Measurements from ENCODE around the gene OR4N2. TPM values are rescaled to one million over a fixed set of nuclear protein-coding genes. Genes with fewer than 3 reads are reported as not detected.
"Not testable (repeated sequence)": the region's sequence is repeated elsewhere in the genome, so short reads cannot be mapped to it uniquely, and the experiment has no call there.

OR4N2 gene
- total RNA-seq, 1 experiment from 2014 or later = not detected

GRCh38 chr14:19775587-19775986 lies 28.0 kb upstream of the OR4N2 start (continued):
- no peak for TF ChIP-seq CTCF (IDR thresholded peaks at IDR 0.05 in 2 of 3, conservative IDR thresholded peaks at IDR 0.05 in 1 of 3; ENCODE audit: borderline replicate concordance in 1 of 3, insufficient read depth in 1 of 3, low read depth in 2 of 3, low read length in 2 of 3)
- TF ChIP-seq SIN3A (IDR thresholded peaks at IDR 0.05; ENCODE audit: low read depth) = no peak
- TF ChIP-seq CBX3 (IDR thresholded peaks at IDR 0.05; ENCODE audit: low read depth) = no peak
- no peak for TF ChIP-seq MAX (IDR thresholded peaks at IDR 0.05)

- H3K4me3 ChIP-seq (replicated peaks in 1 of 2; ENCODE audit: low read depth in 1 of 2, low read length in 2 of 2); H3K9ac ChIP-seq (ENCODE audit: low read length); DNase-seq (ENCODE audit: low read depth, low spot score); H3K27me3 ChIP-seq (ENCODE audit: insufficient read depth, low read length); H3K9me2 ChIP-seq (ENCODE audit: insufficient read depth); H2AFZ ChIP-seq (ENCODE audit: low read depth, low read length, poor library complexity, severe bottlenecking); H3K36me3 ChIP-seq (ENCODE audit: control insufficient read depth in 1 of 2, insufficient read depth in 2 of 2, low read length in 2 of 2); H3K4me1 ChIP-seq (ENCODE audit: control insufficient read depth in 1 of 2, insufficient read depth in 2 of 2, low read length in 2 of 2); BruUV-seq (replicated peaks); POLR2A ChIA-PET; ATAC-seq; intact Hi-C loops (cut with micrococcal nuclease); CTCF ChIA-PET; H3K27ac ChIP-seq (ENCODE audit: low read depth, low read length); H3K4me2 ChIP-seq (ENCODE audit: low read length); H4K20me1 ChIP-seq (ENCODE audit: insufficient read depth); H3K79me2 ChIP-seq (ENCODE audit: insufficient read depth, low read length); RAD21 ChIA-PET (ENCODE audit: low non-redundant PET in 1 of 2, low total read pairs in 2 of 2, uncharacterized antibody in 2 of 2, unreplicated experiment in 2 of 2): not testable (repeated sequence)
- peaks cover 14 to 30% of the 10 kb centered on the region in 2 experiments; a peak in 2 of 4 replicates for H3K9me3 ChIP-seq (ENCODE audit: control insufficient read depth in 1 of 2, insufficient read depth in 1 of 2, low read depth in 1 of 2, low read length in 2 of 2)
Measured at GRCh38 chr14:19785848-19786247, 17.7 kb upstream of the OR4N2 start.

- CTCF ChIA-PET; RAD21 ChIA-PET (ENCODE audit: low non-redundant PET in 1 of 2, low total read pairs in 2 of 2, uncharacterized antibody in 2 of 2, unreplicated experiment in 2 of 2); H3K4me3 ChIP-seq (replicated peaks in 1 of 2; ENCODE audit: low read depth in 1 of 2, low read length in 2 of 2); H3K27me3 ChIP-seq (ENCODE audit: insufficient read depth, low read length); H3K36me3 ChIP-seq (ENCODE audit: control insufficient read depth in 1 of 2, insufficient read depth in 2 of 2, low read length in 2 of 2); H2AFZ ChIP-seq (ENCODE audit: low read depth, low read length, poor library complexity, severe bottlenecking); intact Hi-C loops (cut with micrococcal nuclease); H3K27ac ChIP-seq (ENCODE audit: low read depth, low read length); H3K9ac ChIP-seq (ENCODE audit: low read length); H3K4me1 ChIP-seq (ENCODE audit: control insufficient read depth in 1 of 2, insufficient read depth in 2 of 2, low read length in 2 of 2); BruUV-seq (replicated peaks); H4K20me1 ChIP-seq (ENCODE audit: insufficient read depth); H3K79me2 ChIP-seq (ENCODE audit: insufficient read depth, low read length); POLR2A ChIA-PET; H3K4me2 ChIP-seq (ENCODE audit: low read length); DNase-seq (ENCODE audit: low read depth, low spot score); H3K9me2 ChIP-seq (ENCODE audit: insufficient read depth); ATAC-seq: not testable (repeated sequence)
- peaks cover 14 to 32% of the 10 kb centered on the region in 2 experiments; a peak in 2 of 4 replicates for H3K9me3 ChIP-seq (ENCODE audit: control insufficient read depth in 1 of 2, insufficient read depth in 1 of 2, low read depth in 1 of 2, low read length in 2 of 2)
Measured at GRCh38 chr14:19787318-19787717, 16.3 kb upstream of the OR4N2 start.

- H3K27me3 ChIP-seq (ENCODE audit: insufficient read depth, low read length); DNase-seq (ENCODE audit: low read depth, low spot score); H4K20me1 ChIP-seq (ENCODE audit: insufficient read depth); H3K79me2 ChIP-seq (ENCODE audit: insufficient read depth, low read length); H3K9ac ChIP-seq (ENCODE audit: low read length); intact Hi-C loops (cut with micrococcal nuclease); H2AFZ ChIP-seq (ENCODE audit: low read depth, low read length, poor library complexity, severe bottlenecking); BruUV-seq (replicated peaks); ATAC-seq; H3K36me3 ChIP-seq (ENCODE audit: control insufficient read depth in 1 of 2, insufficient read depth in 2 of 2, low read length in 2 of 2); H3K9me2 ChIP-seq (ENCODE audit: insufficient read depth); CTCF ChIA-PET; H3K4me1 ChIP-seq (ENCODE audit: control insufficient read depth in 1 of 2, insufficient read depth in 2 of 2, low read length in 2 of 2); H3K4me3 ChIP-seq (replicated peaks in 1 of 2; ENCODE audit: low read depth in 1 of 2, low read length in 2 of 2); POLR2A ChIA-PET; H3K4me2 ChIP-seq (ENCODE audit: low read length); RAD21 ChIA-PET (ENCODE audit: low non-redundant PET in 1 of 2, low total read pairs in 2 of 2, uncharacterized antibody in 2 of 2, unreplicated experiment in 2 of 2); H3K27ac ChIP-seq (ENCODE audit: low read depth, low read length): not testable (repeated sequence)
- peaks cover 14 to 32% of the 10 kb centered on the region in 2 experiments; a peak in 2 of 4 replicates for H3K9me3 ChIP-seq (ENCODE audit: control insufficient read depth in 1 of 2, insufficient read depth in 1 of 2, low read depth in 1 of 2, low read length in 2 of 2)
Measured at GRCh38 chr14:19788150-19788549, 15.4 kb upstream of the OR4N2 start.
